Trophoblast cell (in vitro differentiated cells and primary cell): ENCODE measurements around the gene LCK. TPM values are rescaled to one million over a fixed set of nuclear protein-coding genes. Genes with fewer than 3 reads are reported as not detected.

Experiments used
- DNase-seq, 2 donors: peaks; one replicate each; pipeline ENCODE4 v3.0.0-alpha.2; 2016
- H2AFZ ChIP-seq: 2 replicates; pipeline ENCODE4 v1.6.1; 2013; ENCODE audit warnings: low read length, moderate library complexity, mild to moderate bottlenecking; ENCODE audit not compliant: insufficient read depth, poor library complexity
- H2AK5ac ChIP-seq: 2 replicates; pipeline ENCODE4 v1.6.1; 2013; ENCODE audit warnings: mild to moderate bottlenecking, low read length
- H2BK120ac ChIP-seq: 2 replicates; pipeline ENCODE4 v1.6.1; 2013; ENCODE audit warnings: low read length, mild to moderate bottlenecking, moderate library complexity; ENCODE audit not compliant: insufficient read depth, poor library complexity
- H2BK12ac ChIP-seq: 2 replicates; pipeline ENCODE4 v1.6.1; 2013; ENCODE audit warnings: mild to moderate bottlenecking, low read length, moderate library complexity
- H2BK5ac ChIP-seq: 2 replicates; pipeline ENCODE4 v1.6.1; 2013; ENCODE audit warnings: low read length, low read depth, moderate library complexity, mild to moderate bottlenecking; ENCODE audit not compliant: poor library complexity
- H3K14ac ChIP-seq: 2 replicates; pipeline ENCODE4 v1.6.1; 2013; ENCODE audit warnings: mild to moderate bottlenecking, low read length
- H3K18ac ChIP-seq: 2 replicates; pipeline ENCODE4 v1.6.1; 2013; ENCODE audit warnings: mild to moderate bottlenecking, low read length
- H3K23ac ChIP-seq: 2 replicates; pipeline ENCODE4 v1.6.1; 2013; ENCODE audit warnings: low read length
- H3K27ac ChIP-seq: 2 replicates; pipeline ENCODE4 v1.5.1; 2013; ENCODE audit warnings: low read depth, mild to moderate bottlenecking, inconsistent platforms, low read length, moderate library complexity
- H3K27me3 ChIP-seq: 2 replicates; pipeline ENCODE4 v1.6.1; 2013; ENCODE audit warnings: inconsistent platforms, mild to moderate bottlenecking, low read length, moderate library complexity; ENCODE audit not compliant: insufficient read depth
- H3K36me3 ChIP-seq, 2 experiments: 1 replicate in 1 of 2; 2 replicates in 1 of 2; pipeline ENCODE4 v1.6.1; 2013; ENCODE audit warnings: low read length in 2 of 2, mild to moderate bottlenecking in 2 of 2, moderate library complexity in 1 of 2; ENCODE audit not compliant: insufficient read depth in 2 of 2, control insufficient read depth in 1 of 2
- H3K4ac ChIP-seq: 2 replicates; pipeline ENCODE4 v1.6.1; 2013; ENCODE audit warnings: low read depth, mild to moderate bottlenecking, low read length, moderate library complexity
- H3K4me1 ChIP-seq, 2 experiments: 1 replicate in 1 of 2; 2 replicates in 1 of 2; pipeline ENCODE4 v1.6.1; 2013; ENCODE audit warnings: low read length in 2 of 2, mild to moderate bottlenecking in 2 of 2, moderate library complexity in 1 of 2; ENCODE audit not compliant: insufficient read depth in 2 of 2, control insufficient read depth in 1 of 2
- H3K4me2 ChIP-seq: 2 replicates; pipeline ENCODE4 v1.6.1; 2013; ENCODE audit warnings: inconsistent platforms, mild to moderate bottlenecking, low read length, moderate library complexity
- H3K4me3 ChIP-seq: 2 replicates; pipeline ENCODE4 v1.5.1; 2013; ENCODE audit warnings: mild to moderate bottlenecking, low read depth, low read length, inconsistent platforms
- H3K79me1 ChIP-seq: one replicate; pipeline ENCODE4 v1.6.1; 2013; ENCODE audit warnings: low read length
- H3K79me2 ChIP-seq: 2 replicates; pipeline ENCODE4 v1.6.1; 2013; ENCODE audit warnings: low read length, mild to moderate bottlenecking; ENCODE audit not compliant: control insufficient read depth, insufficient read depth, poor library complexity
- H3K9ac ChIP-seq: 2 replicates; pipeline ENCODE4 v1.6.1; 2013; ENCODE audit warnings: mild to moderate bottlenecking, low read length
- H3K9me3 ChIP-seq: 2 replicates; pipeline ENCODE4 v1.6.1; 2013; ENCODE audit warnings: low read depth, mild to moderate bottlenecking, control low read depth, inconsistent platforms, low read length; ENCODE audit not compliant: insufficient read depth
- H4K12ac ChIP-seq: 2 replicates; pipeline ENCODE4 v1.6.1; 2013; ENCODE audit warnings: low read depth, mild to moderate bottlenecking, low read length, moderate library complexity
- H4K8ac ChIP-seq: 2 replicates; pipeline ENCODE4 v1.6.1; 2013; ENCODE audit warnings: low read depth, mild to moderate bottlenecking, low read length, moderate library complexity
- H4K91ac ChIP-seq: one replicate; pipeline ENCODE4 v1.6.1; 2013; ENCODE audit warnings: low read depth, mild to moderate bottlenecking, low read length, moderate library complexity
- WGBS: extraction: QIAGEN DNeasy Blood & Tissue Kit; methylation state at CpG from one replicate; pipeline ENCODE4 v1.1.7; 2013; ENCODE audit warnings: missing lambda C conversion rate; ENCODE audit not compliant: insufficient read length, insufficient coverage; ENCODE audit errors: extremely low coverage; 5-methylcytosine and 5-hydroxymethylcytosine counted together
- polyA plus RNA-seq: library from polyadenylated mRNA; stranded (reverse); fragments of 200-250 nt; gene quantifications from 2 replicates; pipeline ENCODE4 v1.2.3, GENCODE V29; 2013

Gene LCK
- polyA plus RNA-seq = 0.17 and 0.25 TPM in 2 replicates

DNA sequence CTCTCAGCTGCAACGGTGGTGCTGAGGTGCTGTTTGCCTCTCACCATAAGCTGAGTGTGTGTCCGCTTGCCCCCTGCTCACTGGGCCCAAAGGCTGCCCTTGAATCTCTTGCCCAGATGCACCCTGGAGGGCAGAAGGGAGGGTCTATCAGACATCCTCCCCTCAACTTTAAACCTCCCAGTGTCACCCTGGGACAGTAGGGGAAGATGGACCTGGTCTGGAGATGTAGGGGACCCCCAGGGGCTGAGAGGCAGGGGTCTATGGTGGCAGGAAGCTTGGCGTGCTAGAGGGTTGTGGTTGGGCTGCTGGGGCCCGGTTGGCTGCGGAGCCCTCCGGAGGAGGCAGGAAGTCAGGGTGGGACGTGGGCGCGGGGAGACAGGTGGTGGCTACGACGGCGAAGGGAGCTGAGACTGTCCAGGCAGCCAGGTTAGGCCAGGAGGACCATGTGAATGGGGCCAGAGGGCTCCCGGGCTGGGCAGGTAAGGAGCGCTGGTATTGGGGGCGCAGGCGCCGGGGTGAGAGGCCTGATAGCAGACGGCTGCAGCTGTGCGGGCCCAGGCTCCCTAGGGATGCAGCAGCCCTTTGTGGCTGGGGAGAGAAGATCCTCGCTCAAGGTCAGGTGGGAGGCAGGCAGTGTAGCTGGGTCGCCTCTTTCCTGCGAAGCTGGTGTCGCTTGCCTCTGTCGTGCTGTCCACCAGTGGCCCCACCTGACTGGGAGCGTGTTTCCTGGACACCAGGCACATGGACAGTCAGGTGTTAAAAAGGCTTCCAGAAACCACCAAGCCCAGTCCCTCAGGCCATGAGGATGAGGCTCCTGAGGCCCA lies at the start of gene LCK:
Gene LCK (plus strand): TSS at position 373 of the 824 bp plus-strand sequence. CDS start 23,065 bp downstream, outside the sequence.
- Histone ChIP-seq H3K4me3 (no peak within 1 kb of the TSS), H3K79me1 (no peaks in the 10 kb centered on the region), H2AK5ac (no peak within 1 kb of the TSS), H3K18ac (no peak within 1 kb of the TSS), H3K4me1 (peaks cover 2% of the 10 kb centered on the region in 2 experiments), H3K27ac (no peak within 1 kb of the TSS), H3K36me3 (no peaks in the 10 kb centered on the region), H3K79me2 (no peaks in the 10 kb centered on the region), H2BK120ac (no peak within 1 kb of the TSS), H4K91ac (no peak within 1 kb of the TSS), H2BK5ac (no peak within 1 kb of the TSS), H3K27me3 (no peaks in the 10 kb centered on the region), H3K23ac (no peak within 1 kb of the TSS), H3K14ac (no peak within 1 kb of the TSS), H2AFZ (no peak within 1 kb of the TSS), H4K12ac (no peak within 1 kb of the TSS), H3K4ac (no peak within 1 kb of the TSS), H3K9me3 (no peaks in the 10 kb centered on the region), H4K8ac (no peak within 1 kb of the TSS), H2BK12ac (no peak within 1 kb of the TSS), H3K9ac (peak within 1 kb of the TSS; percentile 3), H3K4me2 (no peak within 1 kb of the TSS)
- no CpG with 5 or more reads among the region's 25 CpGs for WGBS
- no peak for DNase-seq

DNA sequence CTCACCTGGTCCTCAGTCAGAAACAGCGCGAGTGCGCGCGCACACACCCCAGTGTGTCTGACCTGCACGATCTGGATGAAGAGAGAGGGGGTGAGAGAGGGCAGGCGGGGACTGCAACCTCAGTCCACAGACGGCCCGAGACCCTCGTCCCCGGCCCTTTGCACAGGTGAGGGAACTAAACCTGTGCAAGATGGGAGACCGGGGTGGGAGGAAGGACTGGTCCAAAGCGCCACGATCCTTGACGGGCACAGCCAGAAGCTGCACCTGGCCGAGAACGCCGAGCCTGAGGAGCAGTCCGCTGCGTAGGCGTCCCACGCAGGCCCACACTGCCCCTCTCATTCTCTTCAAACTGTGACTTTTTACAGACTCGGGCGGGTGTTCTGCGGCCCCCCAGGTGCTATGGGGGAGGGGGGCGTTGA lies 46.1 kb upstream of the LCK start:
- H3K27ac ChIP-seq = no peak overlapping the region
- peak overlapping the region; percentile 58 for H4K12ac ChIP-seq
- peak overlapping the region; percentile 80 for H2AFZ ChIP-seq
- peak overlapping the region; percentile 66 for H4K8ac ChIP-seq
- H3K4me3 ChIP-seq = peak overlapping the region; percentile 73
- peaks cover 16 to 19% of the 10 kb centered on the region in 2 experiments for H3K4me1 ChIP-seq
- peak overlapping the region; percentile 30 for H3K14ac ChIP-seq
- no peak overlapping the region for H2BK5ac ChIP-seq
- peaks cover 4% of the 10 kb centered on the region for H3K79me2 ChIP-seq
- peak overlapping the region; percentile 18 for H3K9ac ChIP-seq
- DNase-seq = peak in 1 of 2 donors; percentile 33
- no peaks in the 10 kb centered on the region for H3K27me3 ChIP-seq
- H3K4me2 ChIP-seq = peak overlapping the region; percentile 84
- H2BK120ac ChIP-seq = no peak overlapping the region
- no peaks in the 10 kb centered on the region for H3K9me3 ChIP-seq
- H2AK5ac ChIP-seq = no peak overlapping the region
- WGBS = no CpG with 5 or more reads among the region's 26 CpGs
- peaks cover 17% of the 10 kb centered on the region for H3K79me1 ChIP-seq
- H3K23ac ChIP-seq = no peak overlapping the region
- H2BK12ac ChIP-seq = peak overlapping the region; percentile 16
- H4K91ac ChIP-seq = peak overlapping the region; percentile 21
- H3K18ac ChIP-seq = peak overlapping the region; percentile 7
- peaks cover 0 to 8% of the 10 kb centered on the region in 2 experiments for H3K36me3 ChIP-seq
- no peak overlapping the region for H3K4ac ChIP-seq

DNA sequence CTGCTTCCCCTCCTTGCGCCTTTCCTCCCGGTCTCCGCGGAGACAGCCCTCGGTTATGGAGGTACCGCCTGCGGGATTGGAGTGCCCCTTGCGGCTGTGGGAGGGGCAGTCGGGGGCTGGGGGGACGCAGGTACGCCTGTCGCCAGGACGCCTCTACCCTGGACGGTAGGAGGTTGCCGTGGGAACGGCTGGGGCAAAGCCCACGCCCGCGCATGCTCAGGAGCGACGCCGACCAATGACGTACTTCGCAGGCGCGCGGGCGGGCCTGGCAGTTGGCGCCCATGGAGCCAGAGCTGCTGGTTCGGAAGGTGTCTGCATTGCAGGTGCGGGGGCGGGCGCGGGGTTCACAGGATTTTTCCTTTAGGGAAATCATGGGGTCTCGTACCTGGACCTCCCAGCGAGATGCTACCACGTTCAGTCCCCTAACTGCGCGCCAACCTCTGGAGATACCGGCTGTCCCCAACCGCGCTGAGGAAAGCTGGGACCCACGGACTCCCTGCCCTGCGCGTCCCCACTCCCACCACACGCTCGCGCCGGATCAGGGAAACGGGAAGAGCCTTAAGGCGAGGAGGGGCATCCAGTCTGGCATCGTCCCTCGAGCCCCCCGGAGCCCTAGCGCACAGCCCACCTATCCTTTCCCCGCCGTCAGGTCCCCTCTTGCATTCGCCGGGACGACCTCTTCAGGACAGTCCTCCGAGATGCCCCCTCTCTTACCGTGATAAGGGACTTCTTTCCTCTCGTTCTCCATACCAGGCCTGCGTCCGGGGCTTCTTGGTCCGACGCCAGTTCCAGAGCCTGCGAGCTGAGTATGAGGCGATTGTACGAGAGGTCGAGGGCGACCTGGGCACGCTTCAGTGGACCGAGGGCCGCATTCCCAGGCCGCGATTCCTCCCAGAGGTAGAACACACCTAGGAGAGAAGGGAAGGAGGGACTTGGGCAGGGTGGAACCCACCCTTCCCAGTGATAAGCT lies 45.4 kb upstream of the LCK start, which contains the start of gene IQCC:
Gene IQCC (plus strand): TSS at position 271 of the 970 bp plus-strand sequence. CDS start 11 bp downstream, at position 282.
- Histone ChIP-seq H3K23ac (no peak within 1 kb of the TSS), H2AFZ (peak within 1 kb of the TSS; percentile 80), H4K91ac (peak within 1 kb of the TSS; percentile 76), H2BK5ac (no peak within 1 kb of the TSS), H3K4me2 (peak within 1 kb of the TSS; percentile 84), H3K79me1 (peaks cover 15% of the 10 kb centered on the region), H4K12ac (peak within 1 kb of the TSS; percentile 58), H3K18ac (peak within 1 kb of the TSS; percentile 9), H3K36me3 (peaks cover 0 to 8% of the 10 kb centered on the region in 2 experiments), H3K4me1 (peaks cover 16 to 19% of the 10 kb centered on the region in 2 experiments), H3K14ac (peak within 1 kb of the TSS; percentile 77), H3K79me2 (peaks cover 4% of the 10 kb centered on the region), H3K27ac (no peak within 1 kb of the TSS), H3K4me3 (peak within 1 kb of the TSS; percentile 73), H2BK120ac (peak within 1 kb of the TSS; percentile 6), H3K9ac (peak within 1 kb of the TSS; percentile 84), H3K4ac (peak within 1 kb of the TSS; percentile 51), H3K27me3 (no peaks in the 10 kb centered on the region), H2AK5ac (peak within 1 kb of the TSS; percentile 10), H4K8ac (peak within 1 kb of the TSS; percentile 85), H3K9me3 (no peaks in the 10 kb centered on the region), H2BK12ac (peak within 1 kb of the TSS; percentile 16)
- peak; percentile 90 to 96 for DNase-seq
- WGBS = no CpG with 5 or more reads among the region's 77 CpGs

DNA sequence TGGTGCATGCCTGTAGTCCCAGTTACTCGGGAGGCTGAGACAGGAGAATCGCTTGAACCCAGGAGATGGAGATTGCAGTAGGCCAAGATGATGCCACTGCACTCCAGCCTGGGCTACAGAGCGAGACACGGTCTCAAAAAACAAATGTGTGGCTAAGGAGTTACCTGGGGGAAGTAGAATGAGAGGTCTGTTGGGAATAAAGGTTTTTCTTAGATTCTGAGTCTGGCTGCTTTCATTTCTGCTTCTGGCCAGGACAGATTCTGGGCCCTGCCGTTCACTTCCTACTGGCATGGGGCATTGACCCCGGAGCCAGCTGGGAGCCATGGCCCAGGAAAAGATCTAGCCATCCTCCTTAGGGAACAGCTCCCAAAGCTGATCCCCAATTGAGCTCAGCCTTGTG lies 42.6 kb upstream of the LCK start:
- H3K27me3 ChIP-seq = no peaks in the 10 kb centered on the region
- H3K14ac ChIP-seq = no peak overlapping the region
- H3K4ac ChIP-seq = no peak overlapping the region
- no peak overlapping the region for H3K4me2 ChIP-seq
- no peak for DNase-seq
- H3K79me1 ChIP-seq = peaks cover 8% of the 10 kb centered on the region
- no peak overlapping the region for H2BK120ac ChIP-seq
- no peaks in the 10 kb centered on the region for H3K9me3 ChIP-seq
- no peak overlapping the region for H3K4me3 ChIP-seq
- no peak overlapping the region for H2BK12ac ChIP-seq
- no peak overlapping the region for H3K27ac ChIP-seq
- peaks cover 4% of the 10 kb centered on the region for H3K79me2 ChIP-seq
- H3K9ac ChIP-seq = no peak overlapping the region
- H2BK5ac ChIP-seq = no peak overlapping the region
- peaks cover 3 to 8% of the 10 kb centered on the region in 2 experiments for H3K36me3 ChIP-seq
- H3K4me1 ChIP-seq = peaks cover 10 to 13% of the 10 kb centered on the region in 2 experiments
- no peak overlapping the region for H2AFZ ChIP-seq
- H4K91ac ChIP-seq = no peak overlapping the region
- H3K18ac ChIP-seq = no peak overlapping the region
- no peak overlapping the region for H4K12ac ChIP-seq
- no peak overlapping the region for H2AK5ac ChIP-seq
- no CpG with 5 or more reads among the region's 6 CpGs for WGBS
- no peak overlapping the region for H4K8ac ChIP-seq
- H3K23ac ChIP-seq = no peak overlapping the region
